ENCODE data around the gene IL17RB.

Gene IL17RB

DNA sequence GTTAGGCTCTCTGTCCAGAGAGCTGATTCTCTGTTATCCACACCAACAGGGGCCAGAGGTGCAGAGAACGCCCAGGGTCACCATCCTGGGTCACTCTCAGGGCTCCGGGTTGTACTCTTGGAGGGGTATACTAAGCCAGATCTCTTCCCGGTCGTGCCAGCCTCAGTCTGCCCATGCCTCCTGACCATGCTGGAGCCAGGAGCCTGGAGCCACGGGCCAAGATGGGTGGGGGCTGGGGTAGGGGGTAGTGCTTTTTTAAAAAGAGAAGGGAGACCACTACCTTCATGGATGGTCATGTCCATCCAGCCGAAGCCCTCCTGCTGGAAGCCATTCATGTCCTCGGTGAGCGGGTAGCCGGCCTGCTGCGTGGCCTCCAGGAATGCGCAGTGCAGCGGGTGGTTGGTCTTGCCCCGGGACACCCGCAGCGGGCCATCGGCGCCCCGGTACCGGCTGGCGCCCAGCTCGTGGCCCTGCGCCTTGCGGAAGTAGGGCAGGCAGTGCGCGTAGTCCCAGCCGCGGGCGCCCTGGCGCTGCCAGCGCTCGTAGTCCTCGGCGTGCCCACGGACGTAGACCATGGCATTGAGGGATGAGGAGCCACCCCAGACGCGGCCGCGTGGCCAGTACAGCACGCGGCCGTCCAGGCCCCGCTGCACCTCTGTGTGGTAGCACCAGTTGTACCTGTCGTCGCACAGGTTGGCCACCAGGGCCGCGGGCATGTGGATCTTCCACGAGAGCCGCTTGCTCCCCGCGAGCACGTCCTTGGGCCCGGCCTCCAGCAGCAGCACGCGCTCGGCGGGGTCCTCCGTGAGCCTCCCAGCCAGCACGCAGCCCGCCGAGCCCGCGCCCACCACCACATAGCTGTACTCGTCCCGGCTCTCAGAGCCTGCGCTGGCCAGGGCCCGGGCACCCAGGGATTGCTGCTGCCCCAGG, 23.1 kb upstream of the IL17RB start:
- TF ChIP-seq, protein P1, sequence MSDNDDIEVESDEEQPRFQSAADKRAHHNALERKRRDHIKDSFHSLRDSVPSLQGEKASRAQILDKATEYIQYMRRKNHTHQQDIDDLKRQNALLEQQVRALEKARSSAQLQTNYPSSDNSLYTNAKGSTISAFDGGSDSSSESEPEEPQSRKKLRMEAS (IDR thresholded peaks at IDR 0.05), result no peak
- no peak for TF ChIP-seq EGR1 (IDR thresholded peaks at IDR 0.05)
- TF ChIP-seq, protein P2, sequence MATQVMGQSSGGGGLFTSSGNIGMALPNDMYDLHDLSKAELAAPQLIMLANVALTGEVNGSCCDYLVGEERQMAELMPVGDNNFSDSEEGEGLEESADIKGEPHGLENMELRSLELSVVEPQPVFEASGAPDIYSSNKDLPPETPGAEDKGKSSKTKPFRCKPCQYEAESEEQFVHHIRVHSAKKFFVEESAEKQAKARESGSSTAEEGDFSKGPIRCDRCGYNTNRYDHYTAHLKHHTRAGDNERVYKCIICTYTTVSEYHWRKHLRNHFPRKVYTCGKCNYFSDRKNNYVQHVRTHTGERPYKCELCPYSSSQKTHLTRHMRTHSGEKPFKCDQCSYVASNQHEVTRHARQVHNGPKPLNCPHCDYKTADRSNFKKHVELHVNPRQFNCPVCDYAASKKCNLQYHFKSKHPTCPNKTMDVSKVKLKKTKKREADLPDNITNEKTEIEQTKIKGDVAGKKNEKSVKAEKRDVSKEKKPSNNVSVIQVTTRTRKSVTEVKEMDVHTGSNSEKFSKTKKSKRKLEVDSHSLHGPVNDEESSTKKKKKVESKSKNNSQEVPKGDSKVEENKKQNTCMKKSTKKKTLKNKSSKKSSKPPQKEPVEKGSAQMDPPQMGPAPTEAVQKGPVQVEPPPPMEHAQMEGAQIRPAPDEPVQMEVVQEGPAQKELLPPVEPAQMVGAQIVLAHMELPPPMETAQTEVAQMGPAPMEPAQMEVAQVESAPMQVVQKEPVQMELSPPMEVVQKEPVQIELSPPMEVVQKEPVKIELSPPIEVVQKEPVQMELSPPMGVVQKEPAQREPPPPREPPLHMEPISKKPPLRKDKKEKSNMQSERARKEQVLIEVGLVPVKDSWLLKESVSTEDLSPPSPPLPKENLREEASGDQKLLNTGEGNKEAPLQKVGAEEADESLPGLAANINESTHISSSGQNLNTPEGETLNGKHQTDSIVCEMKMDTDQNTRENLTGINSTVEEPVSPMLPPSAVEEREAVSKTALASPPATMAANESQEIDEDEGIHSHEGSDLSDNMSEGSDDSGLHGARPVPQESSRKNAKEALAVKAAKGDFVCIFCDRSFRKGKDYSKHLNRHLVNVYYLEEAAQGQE (IDR thresholded peaks at IDR 0.05; ENCODE audit: low read depth), result no peak
- no peak for TF ChIP-seq RAD21 (IDR thresholded peaks at IDR 0.05; ENCODE audit: low read depth)
- TF ChIP-seq TEAD4 (IDR thresholded peaks at IDR 0.05), result no peak
- TF ChIP-seq ZBTB7A (IDR thresholded peaks at IDR 0.05; ENCODE audit: low read depth), result no peak
- TF ChIP-seq NFIC (IDR thresholded peaks at IDR 0.05), result no peak
- no peak for TF ChIP-seq TCF12 (IDR thresholded peaks at IDR 0.05; ENCODE audit: low read depth)
- no peak for TF ChIP-seq TAF1 (IDR thresholded peaks at IDR 0.05; ENCODE audit: low read depth)
- no peak for TF ChIP-seq CREB1 (IDR thresholded peaks at IDR 0.05; ENCODE audit: low read depth)
- TF ChIP-seq, protein P3, sequence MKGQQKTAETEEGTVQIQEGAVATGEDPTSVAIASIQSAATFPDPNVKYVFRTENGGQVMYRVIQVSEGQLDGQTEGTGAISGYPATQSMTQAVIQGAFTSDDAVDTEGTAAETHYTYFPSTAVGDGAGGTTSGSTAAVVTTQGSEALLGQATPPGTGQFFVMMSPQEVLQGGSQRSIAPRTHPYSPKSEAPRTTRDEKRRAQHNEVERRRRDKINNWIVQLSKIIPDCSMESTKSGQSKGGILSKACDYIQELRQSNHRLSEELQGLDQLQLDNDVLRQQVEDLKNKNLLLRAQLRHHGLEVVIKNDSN (IDR thresholded peaks at IDR 0.05), result no peak
- no peak for TF ChIP-seq YY1 (IDR thresholded peaks at IDR 0.05; ENCODE audit: low read depth)
- TF ChIP-seq FOXM1 (IDR thresholded peaks at IDR 0.05; ENCODE audit: borderline replicate concordance, low read depth), result no peak
- no peak for TF ChIP-seq CEBPB (IDR thresholded peaks at IDR 0.05)
- TF ChIP-seq EP300 (IDR thresholded peaks at IDR 0.05; ENCODE audit: borderline replicate concordance), result no peak

DNA sequence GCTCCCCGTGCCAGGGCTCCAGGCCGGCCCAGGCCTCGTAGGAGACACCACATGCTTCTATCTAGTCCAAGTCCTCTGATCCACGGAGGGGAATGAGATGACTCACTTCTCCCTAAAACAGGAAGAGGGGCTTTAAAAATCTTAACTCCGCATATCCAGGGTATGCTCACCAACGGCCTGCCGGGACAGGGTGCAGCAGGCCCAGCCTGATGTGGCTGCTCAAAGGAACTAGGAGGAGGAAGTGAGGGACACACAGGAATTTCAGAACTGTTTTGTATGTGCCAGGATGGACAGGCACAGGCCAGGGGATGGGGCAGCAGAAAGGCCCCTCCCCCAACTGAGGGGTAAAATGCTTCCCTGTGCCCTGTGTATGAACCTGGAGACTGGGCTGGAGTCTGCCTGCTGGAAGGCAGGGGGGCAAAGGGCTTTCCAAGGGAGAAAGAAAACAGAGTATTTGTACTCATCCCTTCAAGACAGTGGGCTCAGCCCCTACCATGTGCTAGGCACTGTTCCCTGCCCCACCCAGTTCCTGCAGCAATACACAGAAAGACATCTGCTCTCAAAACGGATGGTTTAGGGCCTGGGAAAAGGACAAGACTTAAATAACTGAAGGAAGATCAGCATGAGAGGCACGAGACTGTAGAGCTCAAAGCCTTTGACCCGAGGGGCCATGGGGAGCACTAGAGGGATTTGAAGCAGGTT, 22.3 kb upstream of the IL17RB start:
- TF ChIP-seq NFIC (IDR thresholded peaks at IDR 0.05), result no peak
- no peak for TF ChIP-seq FOXM1 (IDR thresholded peaks at IDR 0.05; ENCODE audit: borderline replicate concordance, low read depth)
- TF ChIP-seq ZBTB7A (IDR thresholded peaks at IDR 0.05; ENCODE audit: low read depth), result no peak
- TF ChIP-seq TAF1 (IDR thresholded peaks at IDR 0.05; ENCODE audit: low read depth), result no peak
- no peak for TF ChIP-seq EGR1 (IDR thresholded peaks at IDR 0.05)
- TF ChIP-seq, protein P3 (IDR thresholded peaks at IDR 0.05), result no peak
- TF ChIP-seq CEBPB (IDR thresholded peaks at IDR 0.05), result no peak
- TF ChIP-seq TEAD4 (IDR thresholded peaks at IDR 0.05), result no peak

DNA sequence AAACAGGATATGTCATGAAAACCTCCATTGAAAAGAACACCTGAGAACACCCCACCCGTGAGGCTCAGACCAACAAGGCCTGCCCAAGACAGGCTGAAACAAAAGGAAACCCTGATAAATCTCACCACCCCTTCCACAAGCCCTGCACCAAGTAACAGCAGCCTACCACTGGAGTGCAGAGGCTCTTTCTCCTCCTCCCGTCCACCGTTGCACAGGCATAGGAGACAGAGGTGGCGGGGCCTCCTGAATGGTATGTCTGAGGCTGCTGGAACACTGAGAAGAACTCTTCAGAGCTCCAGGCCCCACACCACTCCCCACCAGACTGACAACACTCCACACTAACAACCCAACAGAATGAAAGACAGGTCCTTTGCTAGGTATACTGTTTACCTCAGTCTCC, 21.6 kb upstream of the IL17RB start:
- TF ChIP-seq CEBPB (IDR thresholded peaks at IDR 0.05), result no peak
- TF ChIP-seq TAF1 (IDR thresholded peaks at IDR 0.05; ENCODE audit: low read depth), result no peak

DNA sequence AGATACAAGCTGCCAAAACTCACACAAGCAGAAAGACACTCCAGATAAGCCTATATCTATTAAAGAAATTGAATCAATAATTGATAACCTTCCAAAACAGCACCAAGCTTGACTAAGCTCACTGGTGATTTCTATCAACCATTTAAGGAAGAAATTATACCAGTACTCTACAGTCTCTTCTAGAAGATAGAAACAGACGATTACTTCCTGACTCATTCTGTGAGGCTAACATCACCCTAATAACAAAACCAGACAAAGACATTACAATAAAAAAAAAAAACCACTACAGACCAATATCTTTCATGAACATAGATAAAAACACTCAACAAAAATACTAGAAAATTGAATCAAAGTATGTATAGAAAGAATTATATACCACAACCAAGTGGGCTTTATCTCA, 20.3 kb upstream of the IL17RB start:
- TF ChIP-seq TAF1 (IDR thresholded peaks at IDR 0.05; ENCODE audit: low read depth) (no peak), FOXM1 (IDR thresholded peaks at IDR 0.05; ENCODE audit: borderline replicate concordance, low read depth) (no peak), EGR1 (IDR thresholded peaks at IDR 0.05) (no peak), RAD21 (IDR thresholded peaks at IDR 0.05; ENCODE audit: low read depth) (no peak), YY1 (IDR thresholded peaks at IDR 0.05; ENCODE audit: low read depth) (no peak), TEAD4 (IDR thresholded peaks at IDR 0.05) (no peak), CREB1 (IDR thresholded peaks at IDR 0.05; ENCODE audit: low read depth) (no peak), TCF12 (IDR thresholded peaks at IDR 0.05; ENCODE audit: low read depth) (no peak), ZBTB7A (IDR thresholded peaks at IDR 0.05; ENCODE audit: low read depth) (no peak), NFIC (IDR thresholded peaks at IDR 0.05) (no peak)
- TF ChIP-seq, protein P1 (IDR thresholded peaks at IDR 0.05), result no peak
- TF ChIP-seq, protein P3 (IDR thresholded peaks at IDR 0.05), result no peak
- TF ChIP-seq, protein P2 (IDR thresholded peaks at IDR 0.05; ENCODE audit: low read depth), result no peak

DNA sequence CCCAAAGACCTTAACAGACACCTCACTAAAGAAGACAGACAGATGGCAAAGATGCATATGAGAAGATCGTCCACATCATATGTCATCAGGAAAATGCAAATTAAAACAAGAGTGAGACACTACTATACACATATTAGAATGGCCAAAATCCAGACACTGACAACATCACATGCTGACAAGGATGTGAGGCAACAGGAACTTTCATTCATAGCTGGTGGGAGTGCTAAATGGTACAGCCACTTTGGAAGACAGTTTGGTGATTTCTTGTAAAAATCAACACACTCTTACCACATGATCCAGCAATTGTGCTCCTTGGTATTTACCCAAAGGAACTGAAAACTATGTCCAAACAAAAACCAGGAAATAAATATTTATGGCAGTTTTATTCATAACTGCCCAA, 17.8 kb upstream of the IL17RB start:
- no peak for TF ChIP-seq TAF1 (IDR thresholded peaks at IDR 0.05; ENCODE audit: low read depth)
- TF ChIP-seq, protein P2 (IDR thresholded peaks at IDR 0.05; ENCODE audit: low read depth), result no peak
- TF ChIP-seq CEBPB (IDR thresholded peaks at IDR 0.05), result no peak
- no peak for TF ChIP-seq TCF12 (IDR thresholded peaks at IDR 0.05; ENCODE audit: low read depth)
- TF ChIP-seq, protein P3 (IDR thresholded peaks at IDR 0.05), result no peak
- no peak for TF ChIP-seq CREB1 (IDR thresholded peaks at IDR 0.05; ENCODE audit: low read depth)
- TF ChIP-seq FOXM1 (IDR thresholded peaks at IDR 0.05; ENCODE audit: borderline replicate concordance, low read depth), result no peak
- no peak for TF ChIP-seq EP300 (IDR thresholded peaks at IDR 0.05; ENCODE audit: borderline replicate concordance)
- TF ChIP-seq EGR1 (IDR thresholded peaks at IDR 0.05), result no peak

Measured in Ishikawa (cell line).